ENCODE measurements around the gene TCEAL4.

DNA sequence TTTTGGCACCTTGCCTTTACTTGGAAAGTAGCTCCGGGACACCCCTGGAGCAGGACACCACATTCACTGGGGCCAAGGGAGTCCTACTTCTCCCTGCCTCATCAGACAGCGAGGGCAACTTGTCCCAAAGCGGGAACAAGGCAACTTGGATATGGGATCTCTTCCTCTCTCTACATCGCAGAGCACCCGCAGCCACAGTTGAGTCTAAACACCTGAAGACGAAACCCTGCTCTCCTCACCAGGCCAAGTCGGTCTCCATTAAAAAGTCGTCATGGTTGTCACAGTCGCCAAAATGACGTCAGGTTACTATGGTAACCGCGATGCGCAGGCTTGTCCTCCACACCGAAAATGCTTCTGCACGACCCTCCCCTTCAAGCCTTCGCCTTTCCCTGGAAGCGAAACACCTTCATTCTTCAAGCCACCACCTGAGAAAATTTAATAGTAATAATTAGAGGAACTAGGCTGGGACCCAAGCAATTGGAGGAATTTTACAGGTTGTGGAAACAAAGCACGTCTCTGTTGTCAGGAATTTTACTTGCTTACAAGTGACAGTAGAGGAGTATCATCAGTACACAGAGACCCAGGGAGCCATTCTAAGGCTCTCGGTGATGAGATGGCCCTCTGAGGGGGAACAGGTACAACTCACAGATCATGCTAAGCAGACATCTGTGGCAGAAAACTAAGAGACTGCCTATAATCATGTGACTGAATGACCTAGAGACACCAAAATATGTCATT, 30.5 kb upstream of the TCEAL4 start:
- TF ChIP-seq, protein P1, sequence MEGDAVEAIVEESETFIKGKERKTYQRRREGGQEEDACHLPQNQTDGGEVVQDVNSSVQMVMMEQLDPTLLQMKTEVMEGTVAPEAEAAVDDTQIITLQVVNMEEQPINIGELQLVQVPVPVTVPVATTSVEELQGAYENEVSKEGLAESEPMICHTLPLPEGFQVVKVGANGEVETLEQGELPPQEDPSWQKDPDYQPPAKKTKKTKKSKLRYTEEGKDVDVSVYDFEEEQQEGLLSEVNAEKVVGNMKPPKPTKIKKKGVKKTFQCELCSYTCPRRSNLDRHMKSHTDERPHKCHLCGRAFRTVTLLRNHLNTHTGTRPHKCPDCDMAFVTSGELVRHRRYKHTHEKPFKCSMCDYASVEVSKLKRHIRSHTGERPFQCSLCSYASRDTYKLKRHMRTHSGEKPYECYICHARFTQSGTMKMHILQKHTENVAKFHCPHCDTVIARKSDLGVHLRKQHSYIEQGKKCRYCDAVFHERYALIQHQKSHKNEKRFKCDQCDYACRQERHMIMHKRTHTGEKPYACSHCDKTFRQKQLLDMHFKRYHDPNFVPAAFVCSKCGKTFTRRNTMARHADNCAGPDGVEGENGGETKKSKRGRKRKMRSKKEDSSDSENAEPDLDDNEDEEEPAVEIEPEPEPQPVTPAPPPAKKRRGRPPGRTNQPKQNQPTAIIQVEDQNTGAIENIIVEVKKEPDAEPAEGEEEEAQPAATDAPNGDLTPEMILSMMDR (IDR thresholded peaks at IDR 0.05) = no peak
- TF ChIP-seq POLR2AphosphoS5 (IDR thresholded peaks at IDR 0.05) (peak in 1 of 3 donors; percentile 7), POLR2A (IDR thresholded peaks at IDR 0.05) (no peak)
